NOMO-1 treated with dmso at 0.1 percent for 144 hours (cell line): ENCODE results near the gene PHF21B.
"Not testable (repeated sequence)": the region's sequence is repeated elsewhere in the genome, so short reads cannot be mapped to it uniquely, and the experiment has no call there.

Source experiments
- DNase-seq: peaks from one replicate; lab custom pipeline; 2025; ENCODE audit not compliant: unreplicated experiment; lab: John Stamatoyannopoulos, UW

The PHF21B gene

GRCh38 chr22:45009606-45010531, at the start of gene PHF21B:
Gene PHF21B (minus strand): TSS chr22:45010005. CDS start chr22:45009549, 456 bp downstream.
- DNase-seq = no peak

GRCh38 chr22:45059296-45059695, 49.5 kb upstream of the PHF21B start:
- DNase-seq = no peak

GRCh38 chr22:45058622-45058912, 48.8 kb upstream of the PHF21B start:
- DNase-seq = no peak

- DNase-seq = no peak
Observed at GRCh38 chr22:45055936-45056335, 46.1 kb upstream of the PHF21B start.

GRCh38 chr22:45053571-45053970, 43.8 kb upstream of the PHF21B start:
- no peak for DNase-seq

GRCh38 chr22:45053094-45053493, 43.3 kb upstream of the PHF21B start:
- no peak for DNase-seq

- not testable (repeated sequence) for DNase-seq
Observed at GRCh38 chr22:45052665-45053064, 42.9 kb upstream of the PHF21B start.

GRCh38 chr22:45051946-45052345, 42.1 kb upstream of the PHF21B start:
- no peak for DNase-seq

- no peak for DNase-seq
Observed at GRCh38 chr22:45051419-45051818, 41.6 kb upstream of the PHF21B start.

- DNase-seq = no peak
Observed at GRCh38 chr22:45047260-45047659, 37.5 kb upstream of the PHF21B start.

- DNase-seq = no peak
Observed at GRCh38 chr22:45045208-45045607, 35.4 kb upstream of the PHF21B start.

GRCh38 chr22:45042263-45042662, 32.5 kb upstream of the PHF21B start:
- DNase-seq = no peak

GRCh38 chr22:45039133-45039532, 29.3 kb upstream of the PHF21B start:
- no peak for DNase-seq

GRCh38 chr22:45036154-45036553, 26.3 kb upstream of the PHF21B start:
- DNase-seq = no peak

- DNase-seq = no peak
Observed at GRCh38 chr22:45034821-45035220, 25.0 kb upstream of the PHF21B start.

- no peak for DNase-seq
Observed at GRCh38 chr22:45034156-45034555, 24.4 kb upstream of the PHF21B start.

GRCh38 chr22:45033136-45033535, 23.3 kb upstream of the PHF21B start:
- no peak for DNase-seq

- DNase-seq = no peak
Observed at GRCh38 chr22:45031629-45032403, 22.0 kb upstream of the PHF21B start.

- DNase-seq = no peak
Observed at GRCh38 chr22:45029501-45029900, 19.7 kb upstream of the PHF21B start.

GRCh38 chr22:45026511-45026910, 16.7 kb upstream of the PHF21B start:
- no peak for DNase-seq

GRCh38 chr22:45023431-45023830, 13.6 kb upstream of the PHF21B start:
- DNase-seq = no peak
